ENCODE measurements around the gene DZIP1L. TPM values are rescaled to one million over a fixed set of nuclear protein-coding genes. Genes with fewer than 3 reads are reported as not detected.
A peak's percentile ranks its signal among the peaks of the same experiment; 100 is the strongest.
"Not testable (repeated sequence)": the region's sequence is repeated elsewhere in the genome, so short reads cannot be mapped to it uniquely, and the experiment has no call there.

DZIP1L gene
- total RNA-seq, 2 donors from 2014 or later: not detected

DNA sequence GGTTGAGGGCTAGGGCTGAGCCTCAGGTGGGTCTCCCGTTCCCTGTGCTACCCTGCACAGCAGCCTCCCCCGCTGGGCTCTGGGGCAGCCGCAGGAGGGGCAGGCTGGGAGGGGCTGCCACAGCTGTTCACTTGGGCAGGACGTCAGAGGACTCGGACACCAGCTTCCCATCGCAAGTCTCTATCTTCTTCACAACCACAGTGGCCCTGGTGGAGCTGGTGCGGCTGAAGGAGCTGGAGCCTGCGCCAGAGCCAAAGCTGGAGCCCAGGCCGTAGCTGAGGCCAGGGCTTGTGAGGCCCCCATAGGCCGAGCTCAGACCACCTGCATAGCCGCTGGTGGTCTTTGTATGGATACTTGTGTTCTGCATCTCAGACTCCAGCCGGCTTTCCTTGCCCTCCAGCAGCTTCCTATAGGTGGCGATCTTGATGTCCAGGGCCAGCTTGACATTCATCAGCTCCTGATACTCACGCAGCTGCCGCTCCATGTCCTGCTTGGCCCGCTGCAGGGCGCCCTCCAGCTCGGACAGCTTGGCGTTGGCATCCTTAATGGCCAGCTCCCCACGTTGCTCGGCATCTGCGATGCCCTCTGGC, 14.0 kb downstream of the DZIP1L start:
- H3K4me3 Mint-ChIP-seq: peak overlapping the region; percentile 33
- H3K36me3 Mint-ChIP-seq (ENCODE audit: low read depth); DNase-seq; H3K4me1 Mint-ChIP-seq; H3K27ac Mint-ChIP-seq; ATAC-seq; H3K9me3 ChIP-seq (ENCODE audit: control insufficient read depth, low read length, poor library complexity, severe bottlenecking): not testable (repeated sequence)
- H3K27me3 Mint-ChIP-seq: peaks cover 30% of the 10 kb centered on the region

DNA sequence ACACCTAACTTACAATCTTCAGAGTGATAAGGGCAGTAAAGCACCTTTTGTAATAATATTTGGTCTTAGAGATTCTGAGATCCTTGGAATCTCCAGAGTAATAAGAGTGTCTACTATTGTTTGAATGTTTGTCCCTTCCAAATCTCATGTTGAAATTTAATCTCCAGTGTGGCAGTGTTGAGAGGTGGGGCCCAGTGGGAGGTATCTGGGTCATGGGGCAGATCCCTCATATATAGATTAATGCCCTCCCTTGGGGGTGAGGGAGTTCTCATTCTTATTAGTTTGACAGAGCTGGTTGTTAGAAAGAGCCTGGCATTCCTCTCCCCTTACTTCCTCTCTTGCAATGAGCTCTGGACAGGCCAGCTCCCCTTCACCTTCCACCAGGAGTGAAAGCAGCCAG, 16.0 kb downstream of the DZIP1L start:
- H3K36me3 Mint-ChIP-seq (ENCODE audit: low read depth): no peaks in the 10 kb centered on the region

DNA sequence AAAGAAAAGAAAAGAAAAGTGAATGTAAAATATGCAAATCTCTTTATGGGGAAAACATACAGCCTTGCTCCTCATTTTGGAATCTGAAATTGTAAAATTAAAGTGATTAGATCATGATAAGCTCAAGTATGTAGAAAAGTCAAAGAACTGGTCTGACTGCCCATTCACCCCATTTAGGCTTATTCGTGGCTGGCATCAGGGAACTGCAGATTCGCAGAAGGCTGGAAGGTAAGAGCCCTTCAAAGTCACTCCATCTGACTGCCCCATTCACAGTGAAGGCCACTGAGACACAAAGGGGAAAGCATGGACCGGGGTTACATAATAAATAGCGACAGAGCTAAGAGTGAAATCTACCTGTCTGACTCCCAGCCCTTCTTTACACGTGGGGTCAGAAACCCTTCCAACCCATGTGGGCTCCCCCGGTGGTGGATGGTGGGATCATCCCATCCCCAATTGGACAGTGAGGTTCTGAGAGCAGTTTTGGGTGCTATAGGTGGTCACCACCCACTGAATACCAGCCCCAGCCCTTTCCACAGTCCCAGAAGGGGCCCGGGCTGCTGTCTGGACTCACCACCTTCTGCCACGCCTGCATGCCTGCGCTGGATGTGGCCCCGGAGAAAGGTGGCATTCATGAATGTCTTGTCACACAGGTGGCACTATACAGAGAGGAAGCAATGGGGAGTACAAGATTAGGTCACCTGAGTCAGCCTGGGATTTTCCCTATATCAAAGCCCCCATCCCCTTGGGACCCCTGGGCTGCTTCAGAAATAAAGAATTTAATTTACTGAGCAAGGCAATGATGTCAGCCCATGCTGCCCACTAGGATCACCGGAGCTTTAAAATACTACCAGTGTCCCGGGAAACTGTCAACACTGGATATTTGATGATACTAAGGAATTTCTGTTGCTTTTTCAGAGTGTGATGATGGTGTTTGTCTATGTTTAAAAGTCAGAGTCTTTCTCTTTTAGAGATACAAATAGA, 17.9 kb downstream of the DZIP1L start:
- no peak for ATAC-seq
- Mint-ChIP-seq H3K4me1 (peaks cover 3% of the 10 kb centered on the region), H3K4me3 (no peak overlapping the region), H3K36me3 (ENCODE audit: low read depth) (no peaks in the 10 kb centered on the region), H3K27ac (no peak overlapping the region), H3K27me3 (peaks cover 23% of the 10 kb centered on the region)
- no peak for DNase-seq
- no peaks in the 10 kb centered on the region for H3K9me3 ChIP-seq (ENCODE audit: control insufficient read depth, low read length, poor library complexity, severe bottlenecking)

More for the DNA sequence above, 16.0 kb downstream of the DZIP1L start:
- H3K9me3 ChIP-seq (ENCODE audit: control insufficient read depth, low read length, poor library complexity, severe bottlenecking): no peaks in the 10 kb centered on the region
- no peak overlapping the region for H3K4me3 Mint-ChIP-seq
- H3K27ac Mint-ChIP-seq: no peak overlapping the region
- DNase-seq: no peak
- peaks cover 35% of the 10 kb centered on the region for H3K27me3 Mint-ChIP-seq
- no peak for ATAC-seq
- peaks cover 3% of the 10 kb centered on the region for H3K4me1 Mint-ChIP-seq

DNA sequence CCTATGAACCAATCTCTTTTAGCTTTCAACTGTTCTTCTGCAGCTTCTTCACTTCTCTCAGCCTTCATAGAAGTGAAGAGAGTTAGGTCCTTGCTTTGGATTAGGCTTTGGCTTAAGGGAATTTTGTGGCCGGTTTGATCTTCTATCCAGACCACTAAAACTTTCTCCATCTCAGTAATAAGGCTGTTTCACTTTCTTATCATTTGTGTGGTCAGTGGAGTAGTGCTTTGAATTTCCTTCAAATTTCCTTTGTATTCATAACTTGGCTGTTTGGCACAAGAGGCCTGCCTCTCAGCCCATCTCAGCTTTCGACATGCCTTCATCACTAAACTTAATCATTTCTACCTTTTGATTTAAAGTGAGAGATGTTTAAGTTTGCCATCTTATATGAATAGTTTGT, 21.7 kb downstream of the DZIP1L start:
- Mint-ChIP-seq H3K36me3 (ENCODE audit: low read depth) (no peaks in the 10 kb centered on the region), H3K4me3 (no peak overlapping the region), H3K27me3 (peaks cover 19% of the 10 kb centered on the region), H3K27ac (no peak overlapping the region), H3K4me1 (peaks cover 3% of the 10 kb centered on the region)
- ATAC-seq (no peak), DNase-seq (no peak)
- no peaks in the 10 kb centered on the region for H3K9me3 ChIP-seq (ENCODE audit: control insufficient read depth, low read length, poor library complexity, severe bottlenecking)

DNA sequence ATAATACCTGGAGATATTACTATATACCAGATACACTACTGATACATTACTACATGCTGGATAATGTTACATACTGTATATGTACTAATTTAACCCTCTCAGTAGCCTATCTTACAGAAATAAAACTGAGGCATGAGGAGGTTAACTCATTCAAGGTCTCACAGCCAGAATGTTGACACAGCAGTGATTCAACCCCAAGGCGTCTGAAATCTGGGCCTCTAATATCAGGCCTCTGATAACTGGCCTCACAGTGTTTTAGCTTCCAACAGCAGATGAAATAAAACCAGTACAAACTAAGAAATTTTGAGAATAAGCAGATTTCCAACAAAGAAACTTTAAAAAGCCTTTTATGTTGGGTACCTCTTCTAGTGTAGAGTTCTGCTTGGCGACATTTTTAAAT, 23.4 kb downstream of the DZIP1L start:
- Mint-ChIP-seq H3K36me3 (ENCODE audit: low read depth) (no peaks in the 10 kb centered on the region), H3K4me1 (peaks cover 3% of the 10 kb centered on the region), H3K27ac (no peak overlapping the region), H3K4me3 (no peak overlapping the region), H3K27me3 (peaks cover 19% of the 10 kb centered on the region)
- no peak for DNase-seq
- H3K9me3 ChIP-seq (ENCODE audit: control insufficient read depth, low read length, poor library complexity, severe bottlenecking): no peaks in the 10 kb centered on the region
- no peak for ATAC-seq

DNA sequence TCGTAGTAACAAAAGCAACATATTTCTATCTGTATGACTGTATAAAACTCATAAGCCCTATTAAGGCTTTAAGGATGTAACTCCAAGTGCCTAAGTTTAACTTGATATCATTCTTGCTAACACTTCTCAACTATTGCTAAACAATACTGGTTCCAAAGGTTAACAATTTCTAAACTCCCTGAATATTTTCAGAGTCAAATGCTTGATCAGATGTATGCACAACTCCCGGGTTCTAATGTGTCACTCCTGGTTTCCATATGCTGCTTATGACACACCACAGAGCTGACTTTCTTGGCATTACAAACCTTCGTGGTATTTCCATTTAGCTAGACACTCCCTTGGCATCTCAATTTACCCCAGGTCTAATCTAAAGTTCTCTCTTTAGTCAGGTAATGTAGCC, 26.3 kb downstream of the DZIP1L start:
- Mint-ChIP-seq H3K4me3 (no peak overlapping the region), H3K27me3 (peaks cover 12% of the 10 kb centered on the region), H3K27ac (no peak overlapping the region), H3K4me1 (no peaks in the 10 kb centered on the region), H3K36me3 (ENCODE audit: low read depth) (no peaks in the 10 kb centered on the region)
- no peak for ATAC-seq
- no peak for DNase-seq
- no peaks in the 10 kb centered on the region for H3K9me3 ChIP-seq (ENCODE audit: control insufficient read depth, low read length, poor library complexity, severe bottlenecking)

DNA sequence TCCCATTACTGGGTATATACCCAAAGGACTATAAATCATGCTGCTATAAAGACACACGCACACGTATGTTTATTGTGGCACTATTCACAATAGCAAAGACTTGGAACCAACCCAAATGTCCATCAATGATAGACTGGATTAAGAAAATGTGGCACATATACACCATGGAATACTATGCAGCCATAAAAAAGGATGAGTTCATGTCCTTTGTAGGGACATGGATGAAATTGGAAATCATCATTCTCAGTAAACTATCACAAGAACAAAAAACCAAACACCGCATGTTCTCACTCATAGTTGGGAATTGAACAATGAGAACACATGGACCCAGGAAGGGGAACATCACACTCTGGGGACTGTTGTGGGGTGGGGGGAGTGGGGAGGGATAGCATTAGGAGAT, 29.7 kb downstream of the DZIP1L start:
- H3K4me3 Mint-ChIP-seq; H3K4me1 Mint-ChIP-seq; H3K36me3 Mint-ChIP-seq (ENCODE audit: low read depth); DNase-seq; H3K27ac Mint-ChIP-seq; H3K9me3 ChIP-seq (ENCODE audit: control insufficient read depth, low read length, poor library complexity, severe bottlenecking); ATAC-seq: not testable (repeated sequence)
- H3K27me3 Mint-ChIP-seq: peaks cover 44% of the 10 kb centered on the region

DNA sequence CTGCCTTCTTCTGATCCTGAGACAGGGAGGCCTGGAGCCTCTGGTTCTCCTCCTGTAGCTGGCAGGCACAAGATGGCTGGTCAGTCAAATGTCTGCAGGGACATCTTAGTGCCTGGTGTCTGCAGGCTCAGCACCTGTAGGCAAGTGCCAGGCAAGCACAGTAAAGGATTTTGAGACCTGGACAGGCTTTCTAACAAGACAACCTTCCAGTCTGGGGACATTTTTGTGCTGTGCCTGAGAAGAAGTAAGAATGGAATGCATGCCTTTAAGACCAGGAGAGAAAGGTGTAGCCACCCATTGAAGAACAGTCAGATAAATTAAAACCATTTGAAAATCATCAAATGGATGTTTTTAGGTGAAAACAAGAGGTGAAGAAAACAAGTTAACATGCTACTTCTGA, 31.2 kb downstream of the DZIP1L start:
- ATAC-seq (no peak), DNase-seq (no peak)
- no peak overlapping the region for H3K4me3 Mint-ChIP-seq
- no peak overlapping the region for H3K27ac Mint-ChIP-seq
- no peaks in the 10 kb centered on the region for H3K9me3 ChIP-seq (ENCODE audit: control insufficient read depth, low read length, poor library complexity, severe bottlenecking)
- H3K27me3 Mint-ChIP-seq: peaks cover 56% of the 10 kb centered on the region
- peaks cover 7% of the 10 kb centered on the region for H3K4me1 Mint-ChIP-seq
- no peaks in the 10 kb centered on the region for H3K36me3 Mint-ChIP-seq (ENCODE audit: low read depth)

DNA sequence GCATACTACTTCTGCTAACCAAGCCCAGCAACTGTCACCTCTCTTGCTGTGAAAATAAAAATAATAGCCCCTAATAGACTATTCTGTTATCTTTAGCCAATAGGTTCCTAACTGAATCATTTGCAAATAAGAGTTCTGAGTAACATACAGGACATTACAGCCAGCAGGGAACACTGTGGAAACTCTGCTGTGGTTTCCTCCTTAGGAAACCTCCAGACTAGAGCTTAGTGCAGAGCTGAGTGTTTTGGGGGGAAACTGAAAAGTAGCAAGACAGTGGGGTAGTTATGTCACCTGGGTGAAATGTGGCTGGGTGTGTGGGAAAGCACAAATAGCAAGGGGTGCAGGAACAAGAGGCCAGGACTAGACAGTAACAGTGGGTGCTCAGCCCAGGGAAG, 32.4 kb downstream of the DZIP1L start:
- Mint-ChIP-seq H3K4me3 (no peak overlapping the region), H3K27ac (no peak overlapping the region), H3K36me3 (ENCODE audit: low read depth) (no peaks in the 10 kb centered on the region), H3K27me3 (peaks cover 51% of the 10 kb centered on the region), H3K4me1 (peaks cover 7% of the 10 kb centered on the region)
- no peak for DNase-seq
- H3K9me3 ChIP-seq (ENCODE audit: control insufficient read depth, low read length, poor library complexity, severe bottlenecking): no peaks in the 10 kb centered on the region
- ATAC-seq: no peak

DNA sequence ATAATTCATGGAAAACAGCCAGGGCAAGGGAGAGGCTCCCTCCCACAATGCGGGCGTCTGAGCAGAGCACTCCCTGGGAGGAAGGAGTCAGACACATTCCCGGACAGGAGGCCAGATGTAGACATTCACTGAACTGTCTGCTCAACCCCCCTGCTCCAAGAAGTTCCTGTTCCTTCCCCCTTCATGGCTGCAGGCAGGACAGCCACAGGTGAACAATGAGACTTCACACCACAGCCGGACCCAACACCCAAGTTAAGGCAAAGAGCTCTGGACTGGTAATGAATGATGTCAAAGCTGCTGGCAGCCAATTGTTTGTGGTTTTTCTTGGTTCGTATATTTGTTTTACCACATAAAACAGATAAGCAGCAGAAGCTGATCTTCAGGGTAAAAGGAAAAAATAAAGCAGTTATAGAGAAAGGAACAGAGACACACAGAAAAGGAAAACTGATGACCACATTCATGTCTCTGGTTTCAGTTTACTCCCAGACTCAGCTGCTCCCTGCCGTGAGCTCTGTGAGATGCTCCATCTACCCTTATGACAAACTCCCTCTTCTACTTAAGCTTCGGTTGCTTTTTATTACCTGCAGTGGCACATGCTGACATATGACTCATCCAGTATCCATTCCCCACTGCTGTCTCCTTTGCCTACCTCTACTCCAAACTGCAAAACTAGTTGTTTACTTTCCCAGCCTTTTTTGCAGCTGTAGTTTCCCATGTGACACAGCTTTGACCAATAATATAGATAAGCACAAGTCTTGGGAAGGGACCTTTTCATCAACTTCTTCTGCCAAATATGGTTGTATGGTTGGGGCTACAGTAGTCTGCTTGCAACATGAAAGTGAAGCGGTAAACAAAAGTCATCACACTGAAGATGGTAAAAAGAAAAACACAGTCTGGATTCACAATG, 33.1 kb downstream of the DZIP1L start:
- H3K4me3 Mint-ChIP-seq: no peak overlapping the region
- peaks cover 7% of the 10 kb centered on the region for H3K4me1 Mint-ChIP-seq
- no peak overlapping the region for H3K27ac Mint-ChIP-seq

DNA sequence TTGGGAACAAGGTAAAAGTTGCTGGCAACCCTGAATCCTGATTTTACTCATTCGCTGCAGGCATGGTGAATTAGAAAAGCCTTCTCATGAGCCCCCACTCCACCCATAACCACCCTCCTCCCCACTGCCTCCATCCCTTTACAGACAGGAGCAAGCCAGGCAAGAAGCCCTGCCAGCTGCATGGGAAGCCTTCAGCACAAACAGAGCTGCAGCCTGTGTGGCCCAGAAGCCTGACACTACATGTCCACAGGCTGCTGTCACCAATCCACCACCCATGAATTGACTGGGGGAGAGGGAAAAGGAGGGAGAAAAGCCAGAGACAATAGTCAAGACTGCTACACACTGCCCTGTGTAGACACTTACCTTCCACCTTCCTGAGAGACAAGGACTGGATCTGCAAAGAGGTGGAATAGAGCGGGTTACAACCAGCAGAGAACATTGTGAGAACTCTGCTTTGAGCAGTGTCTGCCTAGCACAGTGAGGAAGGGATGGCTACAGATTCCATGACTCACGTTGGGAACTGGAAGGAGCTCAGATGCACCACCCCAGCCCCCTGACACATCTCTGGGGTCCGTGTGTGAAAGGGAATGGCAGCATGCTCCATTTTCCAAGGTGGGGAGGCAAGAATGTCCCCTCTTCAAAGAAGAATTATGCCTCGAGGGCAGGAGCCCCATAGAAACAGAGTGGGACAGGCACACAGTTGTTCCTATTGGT, 33.9 kb downstream of the DZIP1L start:
- Mint-ChIP-seq H3K4me1 (peaks cover 7% of the 10 kb centered on the region), H3K27me3 (peaks cover 56% of the 10 kb centered on the region), H3K27ac (no peak overlapping the region), H3K4me3 (no peak overlapping the region), H3K36me3 (ENCODE audit: low read depth) (no peaks in the 10 kb centered on the region)
- ATAC-seq: no peak
- H3K9me3 ChIP-seq (ENCODE audit: control insufficient read depth, low read length, poor library complexity, severe bottlenecking): no peaks in the 10 kb centered on the region
- no peak for DNase-seq

More for the DNA sequence above, 33.1 kb downstream of the DZIP1L start:
- Mint-ChIP-seq H3K36me3 (ENCODE audit: low read depth) (no peaks in the 10 kb centered on the region), H3K27me3 (peaks cover 56% of the 10 kb centered on the region)
- DNase-seq (no peak), ATAC-seq (no peak)
- no peaks in the 10 kb centered on the region for H3K9me3 ChIP-seq (ENCODE audit: control insufficient read depth, low read length, poor library complexity, severe bottlenecking)

DNA sequence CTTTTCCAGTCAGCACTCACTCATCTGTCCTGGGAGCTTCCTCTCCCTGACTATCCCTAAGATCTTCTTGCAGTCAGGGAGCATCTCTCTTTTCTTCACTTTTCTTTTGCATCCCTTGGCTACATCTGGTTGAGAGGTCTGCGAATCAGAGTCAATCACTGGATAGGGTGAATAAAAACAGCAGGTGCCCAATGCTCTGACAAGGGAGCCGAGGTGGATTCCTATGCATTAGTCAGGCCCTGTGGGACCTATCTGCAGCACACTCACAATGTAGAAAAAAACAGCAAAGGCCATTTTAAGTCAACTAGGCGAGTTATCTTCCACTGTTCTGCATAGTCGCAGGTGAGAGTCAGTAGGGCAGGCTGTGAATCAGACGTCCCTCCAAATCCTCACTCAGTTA, 35.5 kb downstream of the DZIP1L start:
- H3K4me1 Mint-ChIP-seq: peaks cover 7% of the 10 kb centered on the region
- H3K4me3 Mint-ChIP-seq: no peak overlapping the region
- peaks cover 68% of the 10 kb centered on the region for H3K27me3 Mint-ChIP-seq
- no peak for ATAC-seq
- H3K9me3 ChIP-seq (ENCODE audit: control insufficient read depth, low read length, poor library complexity, severe bottlenecking): no peaks in the 10 kb centered on the region
- H3K27ac Mint-ChIP-seq: no peak overlapping the region
- no peaks in the 10 kb centered on the region for H3K36me3 Mint-ChIP-seq (ENCODE audit: low read depth)
- DNase-seq: no peak
